Measurements from ENCODE around the gene IGSF3. TPM values are rescaled to one million over a fixed set of nuclear protein-coding genes. Genes with fewer than 3 reads are reported as not detected.

The IGSF3 gene
- total RNA-seq, 1 experiment from 2014 or later, result 3.5 TPM

- Mint-ChIP-seq H3K27ac (ENCODE audit: low read depth, unreplicated experiment) (no peak overlapping the region), H3K27me3 (ENCODE audit: insufficient read depth, unreplicated experiment) (no peaks in the 10 kb centered on the region), H3K9me3 (ENCODE audit: unreplicated experiment) (no peaks in the 10 kb centered on the region), H3K36me3 (ENCODE audit: insufficient read depth, unreplicated experiment) (no peaks in the 10 kb centered on the region), H3K4me3 (ENCODE audit: unreplicated experiment) (no peak overlapping the region), H3K4me1 (ENCODE audit: insufficient read depth, unreplicated experiment) (no peaks in the 10 kb centered on the region)
- CTCF ChIA-PET, result interaction anchor here (0.6 kb wide), 2 partner anchors 9 to 859 kb away, joined by 3 read pairs; no protein-coding TSS in a partner anchor
- no peak for TF ChIP-seq CTCF (IDR thresholded peaks at IDR 0.05; ENCODE audit: unreplicated experiment)
- POLR2A ChIA-PET, result interaction anchor here (0.5 kb wide), 1 partner anchor 12 kb away, joined by 3 read pairs; no protein-coding TSS in a partner anchor
- DNase-seq (ENCODE audit: unreplicated experiment), result no peak
- intact Hi-C loops (cut with micrococcal nuclease), result no loop called here
- no TSS peak for BruUV-seq (replicated peaks)
Observed at GRCh38 chr1:116681343-116681899, 13.9 kb upstream of the IGSF3 start.

DNA sequence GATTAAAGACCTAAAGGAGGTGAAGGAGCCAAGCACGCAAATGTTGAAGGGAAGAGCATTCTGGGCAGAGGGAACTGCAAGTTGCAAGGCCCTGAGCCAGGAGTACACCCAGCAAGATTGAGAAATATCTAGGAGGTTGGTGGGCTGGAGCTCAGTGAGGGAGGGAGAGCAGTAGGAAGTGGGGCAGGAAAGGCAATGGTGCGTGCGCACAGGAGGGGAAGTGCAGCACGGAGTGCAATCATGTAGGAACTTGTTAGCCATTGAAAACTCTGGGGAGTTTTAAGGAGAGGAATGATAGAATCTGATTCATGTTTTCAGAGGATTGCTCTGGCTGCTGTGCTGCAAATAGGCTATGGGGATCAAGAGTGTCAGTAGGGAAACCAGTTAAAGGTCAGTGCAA, 13.2 kb upstream of the IGSF3 start:
- intact Hi-C loops (cut with micrococcal nuclease), result no loop called here
- Mint-ChIP-seq H3K36me3 (ENCODE audit: insufficient read depth, unreplicated experiment) (no peaks in the 10 kb centered on the region), H3K9me3 (ENCODE audit: unreplicated experiment) (no peaks in the 10 kb centered on the region), H3K27ac (ENCODE audit: low read depth, unreplicated experiment) (no peak overlapping the region), H3K4me1 (ENCODE audit: insufficient read depth, unreplicated experiment) (no peaks in the 10 kb centered on the region), H3K4me3 (ENCODE audit: unreplicated experiment) (no peak overlapping the region), H3K27me3 (ENCODE audit: insufficient read depth, unreplicated experiment) (no peaks in the 10 kb centered on the region)
- no peak for TF ChIP-seq CTCF (IDR thresholded peaks at IDR 0.05; ENCODE audit: unreplicated experiment)
- no peak for DNase-seq (ENCODE audit: unreplicated experiment)
- ChIA-PET CTCF (interaction anchor here (0.6 kb wide), 1 partner anchor 859 kb away, joined by 3 read pairs; no protein-coding TSS in a partner anchor), POLR2A (interaction anchor here (0.5 kb wide), 1 partner anchor 12 kb away, joined by 3 read pairs; no protein-coding TSS in a partner anchor)
- no TSS peak for BruUV-seq (replicated peaks)

DNA sequence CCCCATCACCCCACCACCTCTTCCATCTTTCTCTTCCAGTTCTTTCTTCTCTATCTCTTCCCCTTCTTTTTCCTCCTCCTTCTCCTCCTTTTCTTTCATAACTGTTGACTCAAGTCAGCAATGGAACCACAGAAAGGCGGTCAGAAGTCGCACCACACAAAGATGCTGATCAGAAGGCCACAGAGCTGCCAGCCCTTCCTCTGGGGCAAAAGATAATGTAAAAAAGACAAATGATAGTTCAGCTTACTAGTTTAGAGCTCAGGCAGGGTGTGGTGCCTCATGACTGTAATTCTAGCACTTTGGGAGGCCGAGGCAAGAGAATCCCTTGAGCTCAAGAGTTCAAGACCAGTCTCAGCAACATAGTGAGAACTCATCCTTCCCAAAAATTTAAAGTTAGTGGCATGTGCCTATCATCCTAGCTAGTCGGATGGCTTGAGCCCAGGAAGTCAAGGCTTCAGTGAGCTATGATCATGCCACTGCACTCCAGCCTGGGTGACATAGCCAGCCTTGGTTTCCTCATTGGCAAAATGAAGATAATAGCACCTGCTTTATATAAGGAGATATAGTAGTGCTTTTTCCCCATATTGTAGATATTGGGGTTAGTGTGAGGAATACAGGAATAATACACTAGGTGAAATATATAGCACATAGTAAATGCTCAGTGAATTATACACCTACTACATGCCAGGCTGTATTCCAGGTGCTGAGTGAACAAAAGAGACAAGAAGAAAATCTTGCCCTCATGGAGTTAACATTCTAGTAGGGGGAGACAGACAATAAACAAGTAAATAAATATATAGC, 12.5 kb upstream of the IGSF3 start:
- no peak overlapping the region for H3K4me3 Mint-ChIP-seq (ENCODE audit: unreplicated experiment)
- intact Hi-C loops (cut with micrococcal nuclease), result no loop called here
- POLR2A ChIA-PET, result interaction anchor here (0.7 kb wide), 1 partner anchor 17 kb away, joined by 3 read pairs; no protein-coding TSS in a partner anchor

More for the DNA sequence above, 12.5 kb upstream of the IGSF3 start:
- TF ChIP-seq CTCF (IDR thresholded peaks at IDR 0.05; ENCODE audit: unreplicated experiment), result no peak
- Mint-ChIP-seq H3K4me1 (ENCODE audit: insufficient read depth, unreplicated experiment) (peaks cover under 1% of the 10 kb centered on the region), H3K27me3 (ENCODE audit: insufficient read depth, unreplicated experiment) (no peaks in the 10 kb centered on the region), H3K36me3 (ENCODE audit: insufficient read depth, unreplicated experiment) (no peaks in the 10 kb centered on the region), H3K9me3 (ENCODE audit: unreplicated experiment) (no peaks in the 10 kb centered on the region), H3K27ac (ENCODE audit: low read depth, unreplicated experiment) (no peak overlapping the region)
- BruUV-seq (replicated peaks), result no TSS peak
- CTCF ChIA-PET, result interaction anchor here (0.9 kb wide), 1 partner anchor 8 kb away, joined by 3 read pairs; no protein-coding TSS in a partner anchor
- no peak for DNase-seq (ENCODE audit: unreplicated experiment)

Data from MCF 10A (cell line).